Smooth muscle cell (in vitro differentiated cells): Measurements from ENCODE around the gene ANKRD36. TPM values are rescaled to one million over a fixed set of nuclear protein-coding genes. Genes with fewer than 3 reads are reported as not detected.
"Not testable (repeated sequence)": the region's sequence is repeated elsewhere in the genome, so short reads cannot be mapped to it uniquely, and the experiment has no call there.

Experiments used
- DNase-seq: peaks from one replicate; lab custom pipeline; 2025; ENCODE audit not compliant: unreplicated experiment; lab: John Stamatoyannopoulos, UW
- H2AFZ ChIP-seq: fragments of 200-600 bp; sonication (generic); 2 replicates; pipeline ENCODE4 v1.6.0; 2016; ENCODE audit warnings: antibody characterized with exemption, low read depth, mild to moderate bottlenecking
- H3F3A ChIP-seq: fragments of 200-600 bp; sonication (generic); 2 replicates; pipeline ENCODE4 v1.6.0; 2017; ENCODE audit warnings: antibody characterized with exemption, low read depth
- H3K27ac ChIP-seq: fragments of 200-600 bp; sonication (generic); 2 replicates; pipeline ENCODE4 v1.5.1; 2016; ENCODE audit warnings: low read depth, mild to moderate bottlenecking
- H3K27me3 ChIP-seq: fragments of 200-600 bp; sonication (generic); 2 replicates; pipeline ENCODE4 v1.6.1; 2016; ENCODE audit warnings: low read depth, mild to moderate bottlenecking
- H3K36me3 ChIP-seq: fragments of 200-600 bp; sonication (generic); 2 replicates; pipeline ENCODE4 v1.5.1; 2016; ENCODE audit warnings: low read depth
- H3K4me1 ChIP-seq: fragments of 200-600 bp; sonication (generic); 2 replicates; pipeline ENCODE4 v1.5.1; 2016; ENCODE audit warnings: low read depth
- H3K4me2 ChIP-seq: fragments of 200-600 bp; sonication (generic); 2 replicates; pipeline ENCODE4 v1.6.0; 2016; ENCODE audit warnings: mild to moderate bottlenecking
- H3K4me3 ChIP-seq: fragments of 200-600 bp; sonication (generic); 2 replicates; pipeline ENCODE4 v1.5.1; 2016; ENCODE audit warnings: mild to moderate bottlenecking
- H3K79me2 ChIP-seq: fragments of 200-600 bp; sonication (generic); 2 replicates; pipeline ENCODE4 v1.6.0; 2016; ENCODE audit warnings: low read depth, mild to moderate bottlenecking
- H3K9ac ChIP-seq: fragments of 200-600 bp; sonication (generic); 2 replicates; pipeline ENCODE4 v1.6.0; 2016; ENCODE audit warnings: low read depth
- H3K9me3 ChIP-seq: fragments of 200-600 bp; sonication (generic); replicated peaks from 2 replicates; pipeline ENCODE4 v1.5.1; 2016; ENCODE audit warnings: low read depth
- H4K20me1 ChIP-seq: fragments of 200-600 bp; sonication (generic); 2 replicates; pipeline ENCODE4 v1.6.0; 2016; ENCODE audit warnings: low read depth
- WGBS: methylation state at CpG from one replicate; pipeline ENCODE4 v1.1.7; 2016; ENCODE audit warnings: low lambda C conversion rate; 5-methylcytosine and 5-hydroxymethylcytosine counted together
- polyA plus RNA-seq: library from polyadenylated mRNA; unstranded; fragments of >200 nt; fragmentation: Nextera tagmentation; extraction: Ambion mirVana; gene quantifications from 2 replicates; pipeline ENCODE4 v1.2.1, GENCODE V29; 2016
- small RNA-seq: library from RNA; depleted of rRNA; stranded (forward); fragments of <200 nt; gene quantifications from one replicate; pipeline ENCODE3, GENCODE V24; 2014
- total RNA-seq: library from RNA; depleted of rRNA; stranded (reverse); fragments of >200 nt; gene quantifications from 2 replicates; pipeline ENCODE4 v1.2.3, GENCODE V29; 2014

ANKRD36 gene
- total and polyA plus RNA-seq, 2 experiments from 2014 or later: 4.3 to 35.9 TPM

DNA sequence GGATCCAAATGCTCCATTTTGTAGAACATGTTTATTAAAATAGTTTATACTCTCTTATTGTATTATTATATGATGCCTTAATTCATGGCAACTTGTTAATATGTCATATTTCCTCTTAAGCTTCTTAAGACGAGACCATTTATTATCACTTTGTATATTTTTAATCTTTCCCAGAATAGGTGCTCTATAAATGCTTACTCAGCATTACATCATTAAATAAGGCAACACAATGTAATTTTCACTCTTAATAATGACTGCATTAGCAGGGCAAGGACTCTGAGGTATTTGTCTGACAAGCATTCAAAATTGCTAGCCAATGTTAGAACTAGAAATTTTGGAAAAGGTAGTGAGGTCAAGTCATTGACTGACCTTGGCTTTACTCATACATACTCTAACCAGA, 180.7 kb downstream of the ANKRD36 start:
- not testable (repeated sequence) for H3K27ac ChIP-seq, H3K9me3 ChIP-seq, H3K4me2 ChIP-seq, DNase-seq, H3K4me3 ChIP-seq, H3K27me3 ChIP-seq, H4K20me1 ChIP-seq, H2AFZ ChIP-seq, H3F3A ChIP-seq, H3K79me2 ChIP-seq, H3K36me3 ChIP-seq, H3K9ac ChIP-seq, H3K4me1 ChIP-seq
- WGBS: 100% methylated on average over 1 of the region's 1 CpG

Small RNAs within 50 kb of the gene (small RNA-seq; reads per million reads assigned to genes)
- not detected for gene RN7SL313P

Other genes with a start within 250 kb of the ANKRD36 start
- 41.0 and 42.0 TPM in 2 replicates for gene SEMA4C, start 243.1 kb upstream of the ANKRD36 start, total RNA-seq
- 39.3 and 40.7 TPM in 2 replicates for gene SEMA4C, start 243.1 kb upstream of the ANKRD36 start, polyA plus RNA-seq
- 7.9 TPM in 1 of 2 replicates, not detected in the other for gene FAM178B, start 126.6 kb upstream of the ANKRD36 start, total RNA-seq
- 3.5 and 6.2 TPM in 2 replicates for gene FAM178B, start 126.6 kb upstream of the ANKRD36 start, polyA plus RNA-seq
- 14.6 and 16.0 TPM in 2 replicates for gene FAHD2B, start 18.3 kb upstream of the ANKRD36 start, total RNA-seq
- gene FAHD2B, start 18.3 kb upstream of the ANKRD36 start, polyA plus RNA-seq: 31.2 and 37.6 TPM in 2 replicates